PC-3 (cell line): ENCODE results near the gene RASSF5. TPM values are rescaled to one million over a fixed set of nuclear protein-coding genes. Genes with fewer than 3 reads are reported as not detected.

Experiments
- ATAC-seq: fragments of 200-7000 bp; cut with Tn5 transposase; 2 replicates; pipeline ENCODE4 v1.9.1; 2020; ENCODE audit warnings: mild to moderate bottlenecking, moderate library complexity
- BruUV-seq: library from RNA; stranded (reverse); fragments of 400-500 nt; replicated peaks from 2 replicates; lab custom pipeline; 2021; lab: Mats Ljungman, UMichigan
- CTCF ChIA-PET: fragments of 300-600 bp; sonication (Branson Sonifier 250); formaldehyde crosslinking; loops from one replicate; lab custom pipeline; 2022; ENCODE audit warnings: antibody characterized with exemption; lab: Charles Lee
- POLR2A ChIA-PET: fragments of 300-600 bp; sonication (Branson Sonifier 250); formaldehyde crosslinking; loops from one replicate; lab custom pipeline; 2022; ENCODE audit warnings: antibody characterized with exemption; ENCODE audit not compliant: unreplicated experiment; lab: Charles Lee
- DNase-seq: peaks from one replicate; pipeline ENCODE4 v3.0.0-alpha.2; 2015
- H2AFZ ChIP-seq: fragments of 300-600 bp; sonication (generic); 2 replicates; pipeline ENCODE4 v1.6.0; 2016; ENCODE audit warnings: antibody characterized with exemption, low read length
- H3F3A ChIP-seq: fragments of 300-600 bp; sonication (generic); one replicate; pipeline ENCODE4 v1.6.0; 2017; ENCODE audit warnings: antibody characterized with exemption, low read length, control low read depth, mild to moderate bottlenecking; ENCODE audit not compliant: unreplicated experiment
- H3K27ac ChIP-seq: fragments of 300-600 bp; sonication (generic); 2 replicates; pipeline ENCODE4 v1.5.1; 2016; ENCODE audit warnings: mild to moderate bottlenecking, low read length
- H3K27me3 ChIP-seq: fragments of 300-600 bp; sonication (generic); 2 replicates; pipeline ENCODE4 v1.6.1; 2016; ENCODE audit warnings: low read length, mixed read lengths
- H3K36me3 ChIP-seq: fragments of 300-600 bp; sonication (generic); 2 replicates; pipeline ENCODE4 v1.6.1; 2016; ENCODE audit warnings: low read depth, mixed run types, low read length, mixed read lengths
- H3K4me1 ChIP-seq: fragments of 300-600 bp; sonication (generic); 2 replicates; pipeline ENCODE4 v1.5.1; 2016; ENCODE audit warnings: low read length; ENCODE audit not compliant: insufficient read depth
- H3K4me2 ChIP-seq: fragments of 300-600 bp; sonication (generic); 2 replicates; pipeline ENCODE4 v1.6.0; 2016; ENCODE audit warnings: low read length
- H3K4me3 ChIP-seq: fragments of 300-600 bp; sonication (generic); 2 replicates; pipeline ENCODE4 v1.5.1; 2016; ENCODE audit warnings: mild to moderate bottlenecking, low read length, mixed read lengths
- H3K79me2 ChIP-seq: fragments of 300-600 bp; sonication (generic); 2 replicates; pipeline ENCODE4 v1.6.1; 2017; ENCODE audit warnings: low read length, mixed read lengths
- H3K9ac ChIP-seq: fragments of 300-600 bp; sonication (generic); 2 replicates; pipeline ENCODE4 v1.6.0; 2016; ENCODE audit warnings: mild to moderate bottlenecking, low read length
- H3K9me2 ChIP-seq: fragments of 300-600 bp; sonication (generic); replicated peaks from 2 replicates; pipeline ENCODE4 v1.6.1; 2016; ENCODE audit warnings: mixed run types, low read length, mixed read lengths
- H3K9me3 ChIP-seq: fragments of 300-600 bp; sonication (generic); 2 replicates; pipeline ENCODE4 v1.6.1; 2016; ENCODE audit warnings: low read length, mixed read lengths
- H4K20me1 ChIP-seq: fragments of 300-600 bp; sonication (generic); 2 replicates; pipeline ENCODE4 v1.6.1; 2016; ENCODE audit warnings: low read length, mixed read lengths
- CTCF ChIP-seq: fragments of 300-600 bp; sonication (generic); conservative IDR thresholded peaks from 2 replicates; pipeline ENCODE4 v1.5.1; 2017; ENCODE audit warnings: antibody characterized with exemption, low read depth, mild to moderate bottlenecking, low read length
- EZH2 ChIP-seq: fragments of 300-600 bp; sonication (generic); IDR thresholded peaks from one replicate; pipeline ENCODE4 v1.6.1; 2017; ENCODE audit warnings: antibody characterized with exemption, mild to moderate bottlenecking, low read length; ENCODE audit not compliant: unreplicated experiment
- EZH2phosphoT487 ChIP-seq: fragments of 300-600 bp; sonication (generic); IDR thresholded peaks from 2 replicates; pipeline ENCODE4 v1.6.1; 2018; ENCODE audit warnings: mild to moderate bottlenecking, antibody characterized with exemption, low read length, borderline replicate concordance
- intact Hi-C: fragments of 100-400 bp; cut with micrococcal nuclease; formaldehyde crosslinking; loops from 2 replicates; pipeline ENCODE4 v1.9.0; 2023
- total RNA-seq: library from RNA; depleted of rRNA; stranded (reverse); fragments of >200 nt; gene quantifications from 2 replicates; pipeline ENCODE4 v1.2.3, GENCODE V29; 2014

The RASSF5 gene
- total RNA-seq, 1 experiment from 2014 or later, result 15.5 TPM

GRCh38 chr1:206532368-206532767 is 25.0 kb downstream of the RASSF5 start:
- intact Hi-C loops, result no loop called here
- ATAC-seq (no peak), DNase-seq (no peak)
- no peaks in the 10 kb centered on the region for H3K9me3 ChIP-seq
- H3K4me1 ChIP-seq, result no peaks in the 10 kb centered on the region
- TF ChIP-seq EZH2, result no peak
- no peak for TF ChIP-seq EZH2phosphoT487
- TF ChIP-seq CTCF, result no peak
- H3K9me2 ChIP-seq, result no peaks in the 10 kb centered on the region
- no peak overlapping the region for H2AFZ ChIP-seq
- ChIA-PET POLR2A (no interaction called here), CTCF (no interaction called here)
- no peaks in the 10 kb centered on the region for H3K79me2 ChIP-seq
- H3K9ac ChIP-seq, result no peak overlapping the region
- no peaks in the 10 kb centered on the region for H3K36me3 ChIP-seq
- H3K4me2 ChIP-seq, result no peak overlapping the region
- no peaks in the 10 kb centered on the region for H3K27me3 ChIP-seq
- no peak overlapping the region for H3K27ac ChIP-seq
- no peak overlapping the region for H3K4me3 ChIP-seq
- H3F3A ChIP-seq, result no peaks in the 10 kb centered on the region
- BruUV-seq, result no TSS peak
- no peaks in the 10 kb centered on the region for H4K20me1 ChIP-seq

- Histone ChIP-seq H4K20me1 (no peaks in the 10 kb centered on the region), H3K4me2 (no peak overlapping the region), H3K27ac (no peak overlapping the region), H3K9me2 (no peaks in the 10 kb centered on the region), H3K79me2 (no peaks in the 10 kb centered on the region), H3K4me3 (no peak overlapping the region), H2AFZ (no peak overlapping the region), H3F3A (no peaks in the 10 kb centered on the region), H3K9me3 (no peaks in the 10 kb centered on the region), H3K36me3 (no peaks in the 10 kb centered on the region), H3K27me3 (no peaks in the 10 kb centered on the region), H3K9ac (no peak overlapping the region), H3K4me1 (no peaks in the 10 kb centered on the region)
- BruUV-seq, result no TSS peak
- DNase-seq (no peak), ATAC-seq (no peak)
- intact Hi-C loops, result no loop called here
- POLR2A ChIA-PET, result interaction anchor here (0.6 kb wide), 1 partner anchor 22 kb away, joined by 3 read pairs; no protein-coding TSS in a partner anchor
- CTCF ChIA-PET, result interaction anchor here (0.9 kb wide), 1 partner anchor 30 kb away, joined by 4 read pairs; no protein-coding TSS in a partner anchor
- TF ChIP-seq CTCF (no peak), EZH2phosphoT487 (no peak), EZH2 (no peak)
Observed at GRCh38 chr1:206534552-206534951, 27.2 kb downstream of the RASSF5 start.

GRCh38 chr1:206535853-206536188 is 28.5 kb downstream of the RASSF5 start:
- Histone ChIP-seq H2AFZ (no peak overlapping the region), H3K9me2 (no peaks in the 10 kb centered on the region), H3K9me3 (no peaks in the 10 kb centered on the region), H3K4me2 (no peak overlapping the region), H3F3A (no peaks in the 10 kb centered on the region), H3K27me3 (no peaks in the 10 kb centered on the region), H3K79me2 (no peaks in the 10 kb centered on the region), H3K27ac (no peak overlapping the region), H4K20me1 (no peaks in the 10 kb centered on the region), H3K4me3 (no peak overlapping the region), H3K4me1 (0 out of 2 replicates have a peak, but pooled peaks cover 8% of the 10 kb centered on the region), H3K9ac (no peak overlapping the region), H3K36me3 (no peaks in the 10 kb centered on the region)
- no peak for ATAC-seq
- DNase-seq, result no peak
- TF ChIP-seq CTCF (no peak), EZH2 (no peak), EZH2phosphoT487 (no peak)
- POLR2A ChIA-PET, result no interaction called here
- CTCF ChIA-PET, result no interaction called here
- no TSS peak for BruUV-seq
- intact Hi-C loops, result no loop called here
